Osteoblast (primary cell): ENCODE results near the gene NMNAT3. TPM values are rescaled to one million over a fixed set of nuclear protein-coding genes. Genes with fewer than 3 reads are reported as not detected.

Source experiments
- small RNA-seq: library from RNA; depleted of rRNA; stranded (forward); fragments of <200 nt; gene quantifications from one replicate; pipeline ENCODE3, GENCODE V24; 2012
- total RNA-seq: library from RNA; depleted of rRNA; stranded (reverse); fragments of >200 nt; gene quantifications from 2 replicates; pipeline ENCODE4 v1.2.3, GENCODE V29; 2012

The NMNAT3 gene
- total RNA-seq, 1 donor = 0.36 TPM

Small RNAs within 50 kb of the gene (small RNA-seq; reads per million reads assigned to genes)
- not detected for gene RN7SL724P

Other genes starting within 250 kb of the NMNAT3 start
- not detected in 2 replicates for gene RBP2, start 201.5 kb downstream of the NMNAT3 start, total RNA-seq
- 1.4 and 2.4 TPM in 2 replicates for gene RBP1, start 138.2 kb downstream of the NMNAT3 start, total RNA-seq